Measurements from ENCODE around the gene LHCGR.

GRCh38 chr2:48709096-48710034, 46.2 kb downstream of the LHCGR start:
- no peak for TF ChIP-seq CTCF (conservative IDR thresholded peaks at IDR 0.05; ENCODE audit: low read depth, low read length)
- no peak for TF ChIP-seq NFE2L2 (IDR thresholded peaks at IDR 0.05; ENCODE audit: low read depth, low read length)
- no peak for TF ChIP-seq SMC3 (IDR thresholded peaks at IDR 0.05; ENCODE audit: low read depth, low read length)
- no peak for TF ChIP-seq POLR2A (IDR thresholded peaks at IDR 0.05; ENCODE audit: low read depth, low read length)
- no peak for TF ChIP-seq USF2 (IDR thresholded peaks at IDR 0.05; ENCODE audit: low read depth, low read length)
- TF ChIP-seq FOS (IDR thresholded peaks at IDR 0.05; ENCODE audit: low read depth, low read length): no peak
- TF ChIP-seq RAD21 (IDR thresholded peaks at IDR 0.05; ENCODE audit: low read length): no peak
- TF ChIP-seq CEBPB (IDR thresholded peaks at IDR 0.05; ENCODE audit: low read depth, low read length): no peak
